Kidney tubule cell (primary cell): Measurements from ENCODE around the gene MGAT2.
"Not testable (repeated sequence)": the region's sequence is repeated elsewhere in the genome, so short reads cannot be mapped to it uniquely, and the experiment has no call there.

Source experiments
- DNase-seq: peaks from one replicate; pipeline ENCODE4 v3.0.0-alpha.2; 2018; ENCODE audit warnings: low spot score

Gene MGAT2

DNA sequence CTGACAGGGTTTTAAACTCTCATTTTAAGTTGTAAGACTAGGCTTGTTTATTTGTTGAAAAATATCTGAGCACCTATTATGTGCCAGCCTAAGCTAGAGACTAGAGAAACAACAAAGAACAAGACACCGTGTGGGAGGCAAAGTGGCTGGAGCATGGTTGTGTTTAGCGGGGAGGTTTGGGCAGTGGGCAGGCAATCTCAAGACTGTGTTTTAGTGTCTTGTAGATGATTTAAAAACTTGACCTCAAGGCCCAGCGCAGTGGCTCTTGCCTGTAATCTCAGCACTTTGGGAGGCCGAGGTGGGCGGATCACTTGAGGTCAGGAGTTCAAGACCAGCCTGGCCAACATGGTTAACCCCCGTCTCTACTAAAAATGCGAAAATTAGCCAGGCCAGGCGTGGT, 7.9 kb upstream of the MGAT2 start:
- DNase-seq, result no peak

DNA sequence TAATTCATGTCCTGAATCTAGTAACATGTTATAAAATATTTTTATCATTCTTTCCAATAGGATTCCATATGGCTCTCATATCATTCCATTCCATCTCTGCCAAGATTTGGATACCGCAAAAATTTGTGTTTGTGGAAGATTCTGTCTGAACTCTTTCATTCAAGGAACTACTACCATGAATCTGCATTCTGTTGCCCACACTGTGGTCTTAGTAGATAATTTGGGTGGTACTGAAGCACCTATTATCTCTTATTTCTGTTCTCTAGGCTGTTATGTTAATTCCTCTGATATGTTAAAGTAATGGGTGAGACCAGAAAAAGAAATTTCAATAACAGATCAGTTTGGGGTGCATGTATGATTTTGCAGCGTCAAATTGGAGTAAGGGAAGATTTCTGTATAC, 6.4 kb upstream of the MGAT2 start:
- DNase-seq, result no peak

DNA sequence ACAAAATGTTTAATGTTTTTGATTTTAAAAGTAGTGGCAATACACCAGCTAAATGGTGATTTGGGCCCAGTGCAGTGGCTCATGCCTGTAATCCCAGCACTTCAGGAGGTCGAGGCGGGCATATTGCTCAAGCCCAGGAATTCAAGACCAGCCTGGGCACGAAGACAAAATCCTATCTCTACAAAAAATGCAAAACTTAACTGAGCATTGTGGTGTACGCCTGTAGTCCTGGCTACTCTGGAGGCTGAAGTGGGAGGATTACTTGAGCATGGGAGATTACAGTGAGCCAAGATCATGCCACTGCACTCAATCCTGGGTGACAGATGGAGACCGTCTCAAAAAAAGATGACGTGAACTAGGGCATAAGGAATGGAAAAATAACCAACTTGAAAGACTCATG, 4.8 kb upstream of the MGAT2 start:
- DNase-seq, result no peak

DNA sequence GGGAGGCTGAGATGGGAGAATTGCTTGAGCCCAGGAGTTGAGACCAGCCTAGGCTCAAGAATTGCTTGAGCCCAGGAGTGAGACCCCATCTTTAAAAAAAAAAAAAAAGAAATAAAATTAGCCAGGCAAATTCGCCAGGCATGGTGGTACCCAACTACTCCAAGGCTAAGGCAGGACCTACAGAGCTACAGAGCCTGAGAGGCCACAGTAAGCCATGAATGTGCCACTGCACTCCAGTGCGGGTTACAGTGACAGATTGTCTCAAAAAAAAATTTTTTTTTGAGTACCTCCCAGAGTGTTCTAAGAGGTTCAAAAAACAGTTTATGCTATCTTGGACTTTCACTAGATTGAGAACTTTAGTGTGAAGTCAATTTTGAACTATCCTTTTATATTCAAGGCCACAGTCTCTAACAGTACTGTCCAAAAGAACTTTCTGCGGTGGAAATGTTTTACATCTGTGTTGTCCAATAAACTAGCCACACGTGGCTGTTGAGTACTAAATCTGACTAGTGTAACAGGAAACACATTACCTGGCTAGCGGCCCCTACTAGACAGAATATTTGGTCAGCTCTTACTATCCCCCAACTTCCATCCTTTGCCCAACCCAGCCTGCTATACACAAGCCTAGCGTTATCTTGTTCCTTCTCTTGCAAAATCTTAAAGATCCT, 2.6 kb upstream of the MGAT2 start:
- DNase-seq, result no peak

DNA sequence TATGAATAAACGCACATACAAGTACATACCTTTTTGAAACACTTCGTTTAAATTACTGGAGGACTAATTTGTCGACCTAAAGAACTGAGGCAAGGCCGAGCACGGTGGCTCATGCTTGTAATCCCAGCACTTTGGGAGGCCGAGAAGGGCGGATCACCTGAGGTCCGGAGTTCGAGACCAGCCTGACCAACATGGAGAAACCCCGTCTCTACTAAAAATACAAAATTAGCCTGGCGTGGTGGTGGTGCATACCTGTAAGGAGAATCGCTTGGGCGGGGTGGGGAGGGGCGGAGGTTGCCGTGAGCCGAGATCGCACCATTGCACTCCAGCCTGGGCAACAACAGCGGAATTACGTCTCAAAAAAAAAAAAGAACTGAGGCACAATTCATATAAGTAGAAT, 1.3 kb upstream of the MGAT2 start:
- DNase-seq, result not testable (repeated sequence)

DNA sequence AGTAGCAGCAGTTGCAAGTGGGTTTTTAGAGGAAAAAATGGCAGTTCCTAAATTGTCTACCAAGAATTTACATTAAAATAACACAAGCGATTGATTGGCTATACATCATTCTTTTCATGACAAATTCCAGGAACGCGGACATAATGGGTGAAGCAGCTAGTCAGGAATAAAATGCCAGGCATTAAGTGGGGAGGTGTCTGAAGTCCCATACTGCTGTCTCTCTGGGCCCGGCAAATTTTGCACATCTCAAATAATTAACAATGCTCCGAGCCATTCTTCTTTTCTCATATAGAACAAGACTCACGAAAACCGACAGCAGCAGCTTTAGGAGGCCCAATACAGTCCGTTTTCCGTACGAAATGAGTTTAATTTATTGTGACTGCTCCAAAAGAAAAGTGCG, 869 bp upstream of the MGAT2 start:
- DNase-seq, result no peak

DNA sequence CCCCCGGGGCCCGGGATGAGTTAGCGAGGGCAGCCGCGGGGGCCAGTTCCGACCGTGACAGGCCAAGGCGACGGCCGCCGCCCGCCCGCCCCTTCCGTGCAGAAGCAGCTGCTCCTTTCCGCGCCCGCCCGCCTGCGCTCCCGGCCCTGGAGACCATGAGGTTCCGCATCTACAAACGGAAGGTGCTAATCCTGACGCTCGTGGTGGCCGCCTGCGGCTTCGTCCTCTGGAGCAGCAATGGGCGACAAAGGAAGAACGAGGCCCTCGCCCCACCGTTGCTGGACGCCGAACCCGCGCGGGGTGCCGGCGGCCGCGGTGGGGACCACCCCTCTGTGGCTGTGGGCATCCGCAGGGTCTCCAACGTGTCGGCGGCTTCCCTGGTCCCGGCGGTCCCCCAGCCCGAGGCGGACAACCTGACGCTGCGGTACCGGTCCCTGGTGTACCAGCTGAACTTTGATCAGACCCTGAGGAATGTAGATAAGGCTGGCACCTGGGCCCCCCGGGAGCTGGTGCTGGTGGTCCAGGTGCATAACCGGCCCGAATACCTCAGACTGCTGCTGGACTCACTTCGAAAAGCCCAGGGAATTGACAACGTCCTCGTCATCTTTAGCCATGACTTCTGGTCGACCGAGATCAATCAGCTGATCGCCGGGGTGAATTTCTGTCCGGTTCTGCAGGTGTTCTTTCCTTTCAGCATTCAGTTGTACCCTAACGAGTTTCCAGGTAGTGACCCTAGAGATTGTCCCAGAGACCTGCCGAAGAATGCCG, 699 bp downstream of the MGAT2 start:
- DNase-seq, result peak; percentile 59

DNA sequence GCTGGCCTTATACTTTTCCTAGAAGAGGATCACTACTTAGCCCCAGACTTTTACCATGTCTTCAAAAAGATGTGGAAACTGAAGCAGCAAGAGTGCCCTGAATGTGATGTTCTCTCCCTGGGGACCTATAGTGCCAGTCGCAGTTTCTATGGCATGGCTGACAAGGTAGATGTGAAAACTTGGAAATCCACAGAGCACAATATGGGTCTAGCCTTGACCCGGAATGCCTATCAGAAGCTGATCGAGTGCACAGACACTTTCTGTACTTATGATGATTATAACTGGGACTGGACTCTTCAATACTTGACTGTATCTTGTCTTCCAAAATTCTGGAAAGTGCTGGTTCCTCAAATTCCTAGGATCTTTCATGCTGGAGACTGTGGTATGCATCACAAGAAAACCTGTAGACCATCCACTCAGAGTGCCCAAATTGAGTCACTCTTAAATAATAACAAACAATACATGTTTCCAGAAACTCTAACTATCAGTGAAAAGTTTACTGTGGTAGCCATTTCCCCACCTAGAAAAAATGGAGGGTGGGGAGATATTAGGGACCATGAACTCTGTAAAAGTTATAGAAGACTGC, 1.5 kb downstream of the MGAT2 start:
- no peak for DNase-seq

DNA sequence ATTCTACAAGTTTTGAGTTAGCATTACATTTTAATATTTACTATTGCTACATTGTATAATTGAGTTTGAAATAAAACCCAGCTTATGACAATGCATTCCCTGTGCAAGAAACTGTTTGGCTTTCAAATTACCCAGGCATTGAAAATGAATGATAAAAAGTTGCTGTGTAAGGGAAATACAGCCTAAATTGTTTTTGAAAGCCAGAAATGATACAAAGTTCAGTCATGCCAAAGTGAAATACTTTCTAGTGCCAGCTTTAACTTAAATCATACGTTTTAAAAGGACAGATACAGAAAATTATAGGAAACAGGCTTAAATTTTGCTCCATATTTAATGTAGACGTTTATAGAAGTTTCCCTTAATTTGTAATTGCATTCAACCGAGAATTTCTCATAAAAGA, 2.8 kb downstream of the MGAT2 start:
- no peak for DNase-seq

DNA sequence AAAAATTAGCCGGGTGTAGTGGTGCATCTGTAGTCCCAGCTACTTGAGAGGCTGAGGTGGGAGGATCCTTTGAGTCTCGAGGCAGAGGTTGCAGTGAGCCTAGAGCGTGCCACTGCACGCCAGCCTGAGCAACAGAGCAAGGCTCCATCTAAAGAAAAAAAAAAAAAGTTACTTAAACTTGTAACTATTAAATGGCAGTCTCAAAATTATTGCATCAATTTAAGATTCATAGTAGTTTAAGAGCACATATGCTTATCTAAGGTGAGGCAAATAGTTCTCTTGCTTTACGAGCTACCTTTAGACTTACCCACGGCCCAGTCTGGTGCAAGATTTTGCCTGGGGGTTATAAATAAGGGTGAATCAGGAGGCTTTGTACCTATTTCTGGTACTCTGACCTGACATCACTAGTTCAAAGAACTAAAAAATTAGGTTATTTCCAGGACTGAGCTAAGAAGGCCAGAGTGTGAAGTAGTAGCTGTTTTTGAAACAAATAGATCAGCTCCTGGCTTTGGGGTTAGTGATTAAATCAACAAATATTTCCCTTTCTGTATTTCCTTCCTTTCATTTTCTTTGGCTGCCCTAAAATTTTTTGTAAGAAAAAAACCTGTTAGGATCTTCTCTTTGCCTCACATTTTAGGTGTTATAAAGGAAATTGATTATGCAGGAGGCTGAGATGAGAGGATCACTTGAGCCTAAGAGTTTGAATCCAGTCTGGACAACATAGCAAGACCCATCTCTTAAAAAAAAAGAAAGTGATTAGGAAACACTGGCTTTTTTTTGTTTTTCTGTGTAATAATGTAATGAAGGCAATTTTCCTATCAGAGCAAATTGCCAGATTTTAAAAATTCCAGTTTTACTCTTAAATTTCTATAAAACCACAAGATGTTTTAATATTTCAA, 3.6 kb downstream of the MGAT2 start:
- no peak for DNase-seq

DNA sequence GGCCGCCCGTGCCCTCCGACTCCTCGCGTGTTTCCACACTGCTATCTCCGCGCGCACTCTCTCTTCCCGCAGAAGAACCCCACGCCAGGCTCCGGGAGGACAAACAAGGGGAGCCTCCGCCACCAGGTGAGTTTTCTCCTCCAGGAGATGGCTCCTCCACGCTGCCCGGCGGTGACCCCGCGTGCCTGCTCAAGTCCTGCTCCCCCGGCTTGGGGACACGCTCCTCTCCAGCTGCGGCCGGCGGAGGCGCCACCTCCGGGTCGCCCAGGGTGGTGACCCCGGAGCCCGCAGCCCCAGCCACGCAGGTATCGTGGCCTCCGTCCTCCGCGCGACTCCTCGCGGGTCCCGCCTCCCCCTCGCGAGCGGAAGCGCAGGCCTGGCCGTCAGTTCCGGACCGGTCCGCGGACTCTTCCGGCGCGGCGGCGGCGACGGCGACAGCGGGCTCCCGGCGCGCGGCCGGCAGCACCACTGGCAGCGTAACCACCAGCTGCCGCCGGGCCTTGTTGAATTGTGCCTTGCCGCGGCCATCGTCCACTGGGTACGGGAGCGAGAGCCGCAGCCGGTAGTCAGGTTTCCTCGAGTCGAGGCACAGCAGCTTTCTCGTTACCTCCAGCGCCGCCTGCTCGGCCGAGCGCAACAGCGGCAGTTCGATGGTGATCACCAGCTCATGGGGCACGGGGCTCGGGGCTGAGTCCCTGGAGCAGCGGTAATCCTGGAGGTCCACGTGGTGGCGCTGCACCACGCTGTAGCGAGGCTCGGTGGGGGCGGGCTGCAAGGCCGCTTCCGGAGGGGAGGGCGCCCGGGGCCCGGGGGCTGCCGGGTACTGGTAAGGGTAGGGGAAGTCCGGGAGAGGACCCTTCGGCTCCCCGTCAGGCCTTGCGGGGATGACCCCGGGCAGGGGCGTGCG, 13.3 kb downstream of the MGAT2 start:
- DNase-seq, result peak; percentile 95

DNA sequence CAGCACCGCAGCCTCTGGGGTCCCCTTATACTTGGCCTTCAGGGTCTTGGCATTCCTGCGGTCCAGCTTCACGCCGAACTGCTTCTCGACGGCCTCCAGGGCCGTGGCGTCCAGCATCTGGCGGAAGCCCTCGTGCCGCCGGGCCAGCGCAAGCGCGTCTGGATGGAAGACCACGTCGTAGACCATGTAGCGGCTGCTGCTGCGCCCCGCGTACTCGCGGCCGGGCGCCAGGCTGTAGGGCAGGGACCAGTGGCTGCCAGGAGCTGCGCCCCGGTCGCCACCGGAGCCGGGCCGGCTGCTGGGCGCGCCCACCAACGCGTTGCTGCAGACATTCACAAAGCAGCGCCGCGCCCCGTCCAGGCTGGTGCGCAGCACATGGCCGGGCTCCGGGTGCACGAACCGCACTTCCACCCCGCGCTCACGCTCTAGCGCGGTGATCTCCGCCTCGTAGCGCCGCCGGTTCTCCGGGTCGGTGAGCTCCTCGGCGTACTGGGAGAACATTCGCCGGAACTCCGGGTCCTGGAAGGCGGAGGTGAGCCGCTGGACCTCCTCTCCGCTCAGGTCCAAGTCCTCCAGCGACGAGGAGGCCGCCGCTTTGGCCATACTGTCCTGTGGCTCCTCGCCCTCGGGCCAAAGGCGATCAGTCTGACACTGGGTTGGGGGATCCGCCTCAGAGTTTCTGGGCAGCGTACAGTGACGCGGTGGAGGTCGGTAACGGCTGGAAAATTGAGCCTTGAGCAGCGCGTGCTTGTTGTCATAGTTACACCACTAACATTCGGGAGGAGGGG, 14.1 kb downstream of the MGAT2 start, which contains the start of gene DNAAF2:
TSS of gene DNAAF2 (minus strand) at position 698 of the 788 bp plus-strand sequence. CDS start at position 603, 95 bp downstream.
- DNase-seq, result peak; percentile 78

DNA sequence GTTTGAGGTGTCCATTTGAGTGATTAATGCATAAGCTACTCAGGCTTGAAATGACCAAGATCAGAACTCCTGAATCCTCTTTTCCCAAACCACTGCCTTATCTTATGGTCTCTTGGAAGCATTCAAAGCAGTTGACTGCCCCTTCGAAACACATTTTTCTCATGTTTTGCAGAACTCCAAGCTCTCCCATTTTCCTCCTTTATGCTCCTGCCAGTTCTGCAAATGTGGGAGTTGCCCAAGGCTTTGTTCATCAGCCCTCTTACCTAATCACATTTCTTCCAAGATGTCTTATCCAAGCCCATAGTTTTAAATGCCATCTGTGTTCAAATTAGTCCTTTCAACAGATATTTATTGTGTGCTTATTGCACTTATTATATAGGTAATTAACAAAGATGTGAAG, 16.3 kb downstream of the MGAT2 start:
- DNase-seq, result no peak

DNA sequence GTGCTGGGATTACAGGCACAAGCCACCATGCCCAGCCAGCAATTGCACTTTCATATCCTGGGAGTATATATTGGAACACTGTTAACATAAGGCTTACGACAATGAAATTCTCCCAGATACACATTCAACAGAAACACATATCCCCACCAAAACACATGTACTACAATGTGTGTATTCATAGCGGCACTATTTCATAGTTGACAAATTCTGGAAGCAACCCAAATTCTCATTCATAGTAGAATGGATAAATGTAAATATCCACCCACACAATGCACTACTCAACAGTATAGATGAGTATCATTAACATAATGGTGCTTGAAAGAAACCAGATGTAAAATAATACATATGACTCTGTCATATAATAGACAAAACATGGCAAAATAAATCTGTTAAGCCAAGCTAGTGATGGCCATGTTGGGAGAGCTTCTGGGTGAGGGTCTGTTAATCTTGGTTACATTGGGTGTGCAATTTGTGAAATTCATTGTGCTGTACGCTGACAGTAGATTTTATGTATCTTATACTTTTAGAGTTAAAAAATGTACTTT, 17.0 kb downstream of the MGAT2 start:
- no peak for DNase-seq

DNA sequence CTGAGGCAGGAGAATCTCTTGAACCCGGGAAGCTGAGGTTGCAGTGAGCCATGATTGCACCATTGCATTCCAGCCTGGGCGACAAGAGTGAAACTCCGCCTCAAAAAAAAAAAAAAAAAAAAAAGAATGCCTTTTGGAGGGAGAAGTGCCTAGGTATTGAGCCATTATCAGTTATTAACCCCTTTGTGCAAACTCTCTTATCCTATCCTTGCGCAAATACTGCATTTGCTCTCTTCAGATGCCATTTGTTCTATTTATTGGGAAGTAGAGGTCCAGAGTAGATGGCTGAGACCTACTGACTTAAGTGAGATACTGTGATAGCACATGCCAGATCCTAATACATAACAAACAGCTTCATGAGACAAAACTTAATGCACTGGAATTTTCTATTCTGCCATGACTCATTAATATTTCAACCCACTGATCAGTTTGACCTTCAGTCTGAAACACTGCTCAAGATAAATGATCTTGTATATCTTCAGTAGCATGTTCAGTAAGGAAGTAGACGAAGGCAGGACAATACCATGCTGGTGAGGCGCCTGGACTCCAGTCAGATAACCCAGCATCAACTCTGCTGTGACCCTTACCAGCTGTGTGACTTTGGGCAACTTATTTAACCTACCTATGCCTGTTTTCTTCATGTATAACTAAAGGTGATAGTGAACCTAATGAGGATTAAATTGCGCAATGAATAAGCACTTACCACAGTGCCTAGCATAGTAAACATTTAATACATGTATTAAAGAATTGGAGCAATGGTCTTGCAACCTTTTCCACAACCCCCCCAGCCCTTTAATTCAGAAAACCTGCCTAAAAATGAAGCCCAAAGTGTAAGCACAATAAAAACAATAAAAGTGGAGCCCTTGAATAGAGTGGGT, 20.2 kb downstream of the MGAT2 start:
- no peak for DNase-seq

DNA sequence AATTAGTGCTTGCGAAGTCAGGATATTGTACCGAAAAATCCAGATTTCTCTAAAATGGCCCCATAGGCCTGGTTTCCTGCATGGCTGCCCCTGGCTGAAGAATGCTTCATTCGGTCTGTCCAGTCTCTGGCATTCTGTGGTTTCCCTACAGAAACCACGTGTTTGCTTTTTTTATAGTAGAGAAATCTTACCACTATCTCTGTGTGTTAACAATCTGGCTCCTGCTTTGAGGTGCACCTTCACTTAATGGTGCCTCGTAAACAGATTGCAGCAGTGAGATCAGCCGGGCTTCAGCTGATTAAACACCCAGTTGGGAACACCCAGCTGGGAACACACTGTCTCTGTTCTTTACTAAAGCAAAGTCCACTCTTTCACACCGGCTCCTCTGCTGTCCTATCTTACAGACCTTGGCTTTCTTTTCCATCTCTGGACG, 21.1 kb downstream of the MGAT2 start:
- peak; percentile 69 for DNase-seq

DNA sequence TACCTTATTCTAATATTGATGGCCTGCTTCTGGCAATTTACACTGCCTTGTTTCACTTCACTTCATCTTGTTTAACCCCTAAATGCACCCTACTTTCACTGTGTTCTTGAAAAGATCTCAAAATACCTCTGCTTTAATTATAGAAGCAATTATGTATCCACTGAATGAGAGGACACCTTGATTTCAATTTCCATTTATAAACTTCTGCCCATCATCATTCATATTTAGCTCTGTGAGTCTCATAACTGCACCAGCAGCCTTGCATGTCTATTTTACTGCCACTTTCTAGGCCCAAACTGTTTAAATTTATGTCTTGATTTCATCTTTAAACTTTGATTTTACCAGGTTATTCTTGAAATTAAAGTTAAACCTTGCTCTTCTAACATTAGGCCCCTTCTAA, 21.6 kb downstream of the MGAT2 start:
- no peak for DNase-seq

DNA sequence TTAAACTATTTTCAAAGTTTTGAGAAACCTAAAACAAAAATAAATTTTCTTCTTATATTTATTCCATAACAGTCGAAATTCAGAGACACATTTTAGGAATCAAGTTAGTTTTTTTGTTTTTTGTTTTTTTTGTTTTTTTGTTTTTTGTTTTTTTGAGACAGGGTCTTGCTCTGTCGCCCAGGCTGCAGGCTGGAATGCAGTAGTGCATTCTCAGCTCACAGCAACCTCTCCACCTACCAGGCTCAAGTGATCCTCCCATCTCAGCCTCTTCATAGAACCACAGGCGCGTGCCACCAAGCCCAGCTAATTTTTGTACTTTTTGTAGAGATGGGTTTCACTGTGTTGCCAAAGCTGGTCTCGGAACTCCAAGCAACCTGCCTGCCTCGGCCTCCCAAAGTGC, 32.9 kb downstream of the MGAT2 start:
- DNase-seq, result no peak

DNA sequence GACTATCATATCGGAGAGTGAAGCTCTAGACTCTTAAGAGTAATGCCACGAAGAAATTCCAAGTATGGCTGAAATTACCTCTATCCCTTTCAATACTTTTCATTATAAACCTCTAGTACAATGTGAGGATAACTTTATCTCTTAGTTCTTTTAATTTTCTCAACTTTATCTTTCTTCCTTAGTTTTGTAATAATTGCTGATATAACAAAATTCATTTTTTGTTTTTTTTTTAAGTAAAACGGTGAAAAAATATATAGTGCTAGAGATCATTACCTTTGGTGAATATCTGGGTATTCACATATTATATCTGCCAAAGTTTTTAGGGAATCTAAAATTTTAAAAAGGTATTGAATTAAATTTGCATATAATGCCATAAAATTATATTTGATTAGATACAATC, 33.9 kb downstream of the MGAT2 start:
- no peak for DNase-seq
